ENCODE measurements around the gene MMP23B. TPM values are rescaled to one million over a fixed set of nuclear protein-coding genes. Genes with fewer than 3 reads are reported as not detected.

Gene MMP23B
- total and polyA plus RNA-seq, 10 of the 15 experiments (the other 5 are each of a cell fraction or from before 2014, with no cell fraction given): 0.25 to 0.76 (median 0.34) TPM; not detected in 4

DNA sequence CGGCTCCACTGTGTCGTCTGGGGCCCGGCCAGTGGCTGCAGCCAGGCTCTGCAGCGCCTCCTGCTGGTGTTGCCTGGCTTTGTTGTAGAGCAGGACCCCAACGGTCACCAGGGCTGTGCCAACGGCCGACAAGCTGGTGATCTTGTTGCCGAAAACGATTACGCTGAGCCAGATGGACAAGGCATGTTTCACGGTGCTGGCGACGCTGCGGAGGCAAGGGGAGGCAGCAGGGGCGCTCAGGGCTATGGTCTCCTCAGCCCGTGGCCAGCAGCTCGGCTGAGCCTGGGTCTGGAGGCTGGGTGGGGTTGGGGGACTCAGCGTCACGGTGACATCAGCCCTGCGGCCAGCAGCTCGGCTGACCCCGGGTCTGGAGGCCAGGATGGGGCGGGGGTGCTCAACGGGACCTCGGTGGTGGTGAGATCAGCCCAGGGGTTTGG lies 33.9 kb downstream of the MMP23B start (continued):
- TF ChIP-seq POLR2A (IDR thresholded peaks at IDR 0.05; ENCODE audit: low read depth, low read length): peak; percentile 29; the same call in 1 of the 2 replicates

DNA sequence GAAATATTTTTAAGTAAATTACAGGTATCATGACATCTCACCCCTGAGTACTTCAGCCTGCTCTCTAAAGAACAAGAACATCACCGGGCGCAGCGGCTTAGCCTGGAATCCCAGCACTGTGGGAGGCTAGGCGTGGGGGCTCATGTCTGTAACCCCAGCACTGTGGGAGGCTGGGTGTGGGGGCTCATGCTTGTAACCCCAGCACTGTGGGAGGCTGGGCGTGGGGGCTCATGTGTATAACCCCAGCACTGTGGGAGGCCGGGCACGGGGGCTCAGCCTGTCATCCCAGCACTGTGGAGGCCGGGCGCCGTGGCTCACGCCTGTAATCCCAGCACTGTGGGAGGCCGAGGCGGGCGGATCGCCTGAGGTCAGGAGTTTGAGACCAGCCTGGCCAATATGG lies 34.6 kb downstream of the MMP23B start:
- FAIRE-seq (no peak), DNase-seq (ENCODE audit: low read depth, low spot score) (no peak), ATAC-seq (no peak)
- Histone ChIP-seq H3K9ac (ENCODE audit: control insufficient read depth, insufficient read depth, low read length) (no peak overlapping the region), H3K79me2 (ENCODE audit: control insufficient read depth, insufficient read depth, low read length) (no peaks in the 10 kb centered on the region; the same call in 1 of the 2 replicates), H3K27ac (ENCODE audit: control insufficient read depth, insufficient read depth) (no peak overlapping the region), H3K27me3 (replicated peaks in 1 of 2; ENCODE audit: control insufficient read depth in 2 of 2, insufficient read depth in 2 of 2, low read length in 1 of 2) (no peaks in the 10 kb centered on the region), H4K20me1 (ENCODE audit: control insufficient read depth, insufficient read depth) (no peaks in the 10 kb centered on the region), H3K4me2 (ENCODE audit: control insufficient read depth, insufficient read depth) (no peak overlapping the region), H3K36me3 (ENCODE audit: control insufficient read depth in 2 of 2, insufficient read depth in 2 of 2, low read length in 1 of 2) (peaks cover 8 to 10% of the 10 kb centered on the region in 2 experiments), H3K4me3 (no peak overlapping the region), H2AFZ (ENCODE audit: control insufficient read depth, low read depth, low read length) (no peak overlapping the region), H3K9me3 (replicated peaks; ENCODE audit: control insufficient read depth, insufficient read depth, low read length) (no peaks in the 10 kb centered on the region), H3K4me1 (ENCODE audit: control insufficient read depth, insufficient read depth, low read length) (no peaks in the 10 kb centered on the region)
- SMC1A ChIA-PET (ENCODE audit: uncharacterized antibody, unreplicated experiment): no interaction called here
- in situ Hi-C loops (cut with MboI): no loop called here
- 97% methylated on average over 12 of the region's 15 CpGs for WGBS (ENCODE audit: insufficient coverage, insufficient replicate concordance, low lambda C conversion rate, missing lambda C conversion rate)
- POLR2A ChIA-PET: no interaction called here
- intact Hi-C loops (cut with micrococcal nuclease; ENCODE audit: unreplicated experiment): no loop called here
- BruUV-seq (replicated peaks): no TSS peak
- CTCF ChIA-PET: interaction anchor here (2.3 kb wide), 1 partner anchor 12 kb away, joined by 13 read pairs; no protein-coding TSS in a partner anchor
- TF ChIP-seq JUNB (IDR thresholded peaks at IDR 0.05) (no peak), ZNF24 (IDR thresholded peaks at IDR 0.05) (no peak), EP300 (IDR thresholded peaks at IDR 0.05; ENCODE audit: borderline replicate concordance in 1 of 2, control insufficient read depth in 1 of 2, low read depth in 2 of 2, low read length in 2 of 2) (no peak), NR2C1 (IDR thresholded peaks at IDR 0.05) (no peak), RCOR1 (conservative IDR thresholded peaks at IDR 0.05; ENCODE audit: low read depth, low read length) (no peak), CBX3 (IDR thresholded peaks at IDR 0.05; ENCODE audit: borderline replicate concordance, low read depth) (no peak), ASH2L (IDR thresholded peaks at IDR 0.05; ENCODE audit: borderline replicate concordance, low read depth) (no peak)
- TF ChIP-seq, protein P1, sequence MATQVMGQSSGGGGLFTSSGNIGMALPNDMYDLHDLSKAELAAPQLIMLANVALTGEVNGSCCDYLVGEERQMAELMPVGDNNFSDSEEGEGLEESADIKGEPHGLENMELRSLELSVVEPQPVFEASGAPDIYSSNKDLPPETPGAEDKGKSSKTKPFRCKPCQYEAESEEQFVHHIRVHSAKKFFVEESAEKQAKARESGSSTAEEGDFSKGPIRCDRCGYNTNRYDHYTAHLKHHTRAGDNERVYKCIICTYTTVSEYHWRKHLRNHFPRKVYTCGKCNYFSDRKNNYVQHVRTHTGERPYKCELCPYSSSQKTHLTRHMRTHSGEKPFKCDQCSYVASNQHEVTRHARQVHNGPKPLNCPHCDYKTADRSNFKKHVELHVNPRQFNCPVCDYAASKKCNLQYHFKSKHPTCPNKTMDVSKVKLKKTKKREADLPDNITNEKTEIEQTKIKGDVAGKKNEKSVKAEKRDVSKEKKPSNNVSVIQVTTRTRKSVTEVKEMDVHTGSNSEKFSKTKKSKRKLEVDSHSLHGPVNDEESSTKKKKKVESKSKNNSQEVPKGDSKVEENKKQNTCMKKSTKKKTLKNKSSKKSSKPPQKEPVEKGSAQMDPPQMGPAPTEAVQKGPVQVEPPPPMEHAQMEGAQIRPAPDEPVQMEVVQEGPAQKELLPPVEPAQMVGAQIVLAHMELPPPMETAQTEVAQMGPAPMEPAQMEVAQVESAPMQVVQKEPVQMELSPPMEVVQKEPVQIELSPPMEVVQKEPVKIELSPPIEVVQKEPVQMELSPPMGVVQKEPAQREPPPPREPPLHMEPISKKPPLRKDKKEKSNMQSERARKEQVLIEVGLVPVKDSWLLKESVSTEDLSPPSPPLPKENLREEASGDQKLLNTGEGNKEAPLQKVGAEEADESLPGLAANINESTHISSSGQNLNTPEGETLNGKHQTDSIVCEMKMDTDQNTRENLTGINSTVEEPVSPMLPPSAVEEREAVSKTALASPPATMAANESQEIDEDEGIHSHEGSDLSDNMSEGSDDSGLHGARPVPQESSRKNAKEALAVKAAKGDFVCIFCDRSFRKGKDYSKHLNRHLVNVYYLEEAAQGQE (IDR thresholded peaks at IDR 0.05; ENCODE audit: low read depth, low read length): no peak
- TF ChIP-seq, protein P2, sequence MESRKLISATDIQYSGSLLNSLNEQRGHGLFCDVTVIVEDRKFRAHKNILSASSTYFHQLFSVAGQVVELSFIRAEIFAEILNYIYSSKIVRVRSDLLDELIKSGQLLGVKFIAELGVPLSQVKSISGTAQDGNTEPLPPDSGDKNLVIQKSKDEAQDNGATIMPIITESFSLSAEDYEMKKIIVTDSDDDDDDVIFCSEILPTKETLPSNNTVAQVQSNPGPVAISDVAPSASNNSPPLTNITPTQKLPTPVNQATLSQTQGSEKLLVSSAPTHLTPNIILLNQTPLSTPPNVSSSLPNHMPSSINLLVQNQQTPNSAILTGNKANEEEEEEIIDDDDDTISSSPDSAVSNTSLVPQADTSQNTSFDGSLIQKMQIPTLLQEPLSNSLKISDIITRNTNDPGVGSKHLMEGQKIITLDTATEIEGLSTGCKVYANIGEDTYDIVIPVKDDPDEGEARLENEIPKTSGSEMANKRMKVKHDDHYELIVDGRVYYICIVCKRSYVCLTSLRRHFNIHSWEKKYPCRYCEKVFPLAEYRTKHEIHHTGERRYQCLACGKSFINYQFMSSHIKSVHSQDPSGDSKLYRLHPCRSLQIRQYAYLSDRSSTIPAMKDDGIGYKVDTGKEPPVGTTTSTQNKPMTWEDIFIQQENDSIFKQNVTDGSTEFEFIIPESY (IDR thresholded peaks at IDR 0.05): no peak
- RAD21 ChIA-PET (ENCODE audit: unreplicated experiment): no interaction called here

Data from GM12878 (cell line).